ENCODE measurements around the gene ARMC10. TPM values are rescaled to one million over a fixed set of nuclear protein-coding genes. Genes with fewer than 3 reads are reported as not detected.
"Not testable (repeated sequence)": the region's sequence is repeated elsewhere in the genome, so short reads cannot be mapped to it uniquely, and the experiment has no call there.

The ARMC10 gene
- total and polyA plus RNA-seq, 2 donors = 24.6 to 35.3 TPM

- Histone ChIP-seq H3K4me1 (ENCODE audit: control insufficient read depth in 2 of 2, insufficient read depth in 2 of 2, low read length in 2 of 2) (no peaks in the 10 kb centered on the region), H3K4me3 (ENCODE audit: low read length in 2 of 2) (no peak overlapping the region), H3K27ac (ENCODE audit: low read depth in 1 of 2, low read length in 1 of 2) (no peak overlapping the region), H3K27me3 (ENCODE audit: control insufficient read depth in 2 of 2, insufficient read depth in 1 of 2, low read length in 1 of 2) (no peaks in the 10 kb centered on the region), H3K36me3 (ENCODE audit: control insufficient read depth in 2 of 2, insufficient read depth in 2 of 2, low read length in 1 of 2) (peaks cover 0 to 3% of the 10 kb centered on the region in 2 donors), H3K9me3 (ENCODE audit: control insufficient read depth in 2 of 2, insufficient read depth in 1 of 2, low read length in 1 of 2) (no peaks in the 10 kb centered on the region)
- no peak for DNase-seq (ENCODE audit: low read depth in 6 of 9, low spot score in 9 of 9)
- over 99% methylated on average over 2 of the region's 2 CpGs for WGBS
Observed at GRCh38 chr7:103140685-103141084, 65.7 kb downstream of the ARMC10 start.

- no peak for DNase-seq (ENCODE audit: low read depth in 6 of 9, low spot score in 9 of 9)
- H3K27me3 ChIP-seq (ENCODE audit: control insufficient read depth in 2 of 2, insufficient read depth in 1 of 2, low read length in 1 of 2) = no peaks in the 10 kb centered on the region
- no peak overlapping the region for H3K27ac ChIP-seq (ENCODE audit: low read depth in 1 of 2, low read length in 1 of 2)
- 93% methylated on average over 8 of the region's 8 CpGs for WGBS
- H3K9me3 ChIP-seq (ENCODE audit: control insufficient read depth in 2 of 2, insufficient read depth in 1 of 2, low read length in 1 of 2) = no peaks in the 10 kb centered on the region
- H3K4me1 ChIP-seq (ENCODE audit: control insufficient read depth in 2 of 2, insufficient read depth in 2 of 2, low read length in 2 of 2) = peaks cover 2 to 4% of the 10 kb centered on the region in 2 donors
- H3K36me3 ChIP-seq (ENCODE audit: control insufficient read depth in 2 of 2, insufficient read depth in 2 of 2, low read length in 1 of 2) = peaks cover 0 to 3% of the 10 kb centered on the region in 2 donors
- H3K4me3 ChIP-seq (ENCODE audit: low read length in 2 of 2) = no peak overlapping the region
Observed at GRCh38 chr7:103141753-103142404, 66.9 kb downstream of the ARMC10 start.

GRCh38 chr7:103142494-103142893 is 67.6 kb downstream of the ARMC10 start:
- no peaks in the 10 kb centered on the region for H3K27me3 ChIP-seq (ENCODE audit: control insufficient read depth in 2 of 2, insufficient read depth in 1 of 2, low read length in 1 of 2)
- H3K9me3 ChIP-seq (ENCODE audit: control insufficient read depth in 2 of 2, insufficient read depth in 1 of 2, low read length in 1 of 2) = no peaks in the 10 kb centered on the region
- H3K4me1 ChIP-seq (ENCODE audit: control insufficient read depth in 2 of 2, insufficient read depth in 2 of 2, low read length in 2 of 2) = peaks cover 2 to 4% of the 10 kb centered on the region in 2 donors
- no peak for DNase-seq (ENCODE audit: low read depth in 6 of 9, low spot score in 9 of 9)
- WGBS = 100% methylated on average over 1 of the region's 1 CpG
- no peak overlapping the region for H3K27ac ChIP-seq (ENCODE audit: low read depth in 1 of 2, low read length in 1 of 2)
- H3K36me3 ChIP-seq (ENCODE audit: control insufficient read depth in 2 of 2, insufficient read depth in 2 of 2, low read length in 1 of 2) = peaks cover 0 to 3% of the 10 kb centered on the region in 2 donors
- H3K4me3 ChIP-seq (ENCODE audit: low read length in 2 of 2) = no peak overlapping the region

- no peak overlapping the region for H3K27ac ChIP-seq (ENCODE audit: low read depth in 1 of 2, low read length in 1 of 2)
- no peak overlapping the region for H3K4me3 ChIP-seq (ENCODE audit: low read length in 2 of 2)
- H3K27me3 ChIP-seq (ENCODE audit: control insufficient read depth in 2 of 2, insufficient read depth in 1 of 2, low read length in 1 of 2) = no peaks in the 10 kb centered on the region
- H3K36me3 ChIP-seq (ENCODE audit: control insufficient read depth in 2 of 2, insufficient read depth in 2 of 2, low read length in 1 of 2) = peaks cover 0 to 3% of the 10 kb centered on the region in 2 donors
- H3K9me3 ChIP-seq (ENCODE audit: control insufficient read depth in 2 of 2, insufficient read depth in 1 of 2, low read length in 1 of 2) = no peaks in the 10 kb centered on the region
- WGBS = 100% methylated on average over 1 of the region's 1 CpG
- peaks cover 2 to 4% of the 10 kb centered on the region in 2 donors for H3K4me1 ChIP-seq (ENCODE audit: control insufficient read depth in 2 of 2, insufficient read depth in 2 of 2, low read length in 2 of 2)
- DNase-seq (ENCODE audit: low read depth in 6 of 9, low spot score in 9 of 9) = no peak
Observed at GRCh38 chr7:103143868-103144267, 68.9 kb downstream of the ARMC10 start.

- not testable (repeated sequence) for H3K36me3 ChIP-seq (ENCODE audit: control insufficient read depth in 2 of 2, insufficient read depth in 2 of 2, low read length in 1 of 2); H3K27ac ChIP-seq (ENCODE audit: low read depth in 1 of 2, low read length in 1 of 2); DNase-seq (ENCODE audit: low read depth in 6 of 9, low spot score in 9 of 9); H3K4me3 ChIP-seq (ENCODE audit: low read length in 2 of 2); H3K27me3 ChIP-seq (ENCODE audit: control insufficient read depth in 2 of 2, insufficient read depth in 1 of 2, low read length in 1 of 2); H3K9me3 ChIP-seq (ENCODE audit: control insufficient read depth in 2 of 2, insufficient read depth in 1 of 2, low read length in 1 of 2); H3K4me1 ChIP-seq (ENCODE audit: control insufficient read depth in 2 of 2, insufficient read depth in 2 of 2, low read length in 2 of 2)
- 100% methylated on average over 2 of the region's 2 CpGs for WGBS
Observed at GRCh38 chr7:103144754-103145153, 69.8 kb downstream of the ARMC10 start.

GRCh38 chr7:103148131-103148993 is 73.4 kb downstream of the ARMC10 start:
- WGBS = 6% methylated on average over 13 of the region's 13 CpGs
- peak in 5 of 9 donors; percentile 6 to 50 (median 21) for DNase-seq (ENCODE audit: low read depth in 6 of 9, low spot score in 9 of 9)
- Histone ChIP-seq H3K4me3 (ENCODE audit: low read length in 2 of 2) (peak overlapping the region; percentile 68 to 96), H3K27ac (ENCODE audit: low read depth in 1 of 2, low read length in 1 of 2) (peak overlapping the region; percentile 72 to 95), H3K9me3 (ENCODE audit: control insufficient read depth in 2 of 2, insufficient read depth in 1 of 2, low read length in 1 of 2) (peaks cover 0 to 4% of the 10 kb centered on the region in 2 donors), H3K27me3 (ENCODE audit: control insufficient read depth in 2 of 2, insufficient read depth in 1 of 2, low read length in 1 of 2) (no peaks in the 10 kb centered on the region), H3K4me1 (ENCODE audit: control insufficient read depth in 2 of 2, insufficient read depth in 2 of 2, low read length in 2 of 2) (peaks cover 6 to 8% of the 10 kb centered on the region in 2 donors), H3K36me3 (ENCODE audit: control insufficient read depth in 2 of 2, insufficient read depth in 2 of 2, low read length in 1 of 2) (no peaks in the 10 kb centered on the region)

Other genes starting within 250 kb of the ARMC10 start
- gene LRRC17, start 162.1 kb upstream of the ARMC10 start, total RNA-seq = 27.8 TPM
- gene LRRC17, start 162.1 kb upstream of the ARMC10 start, polyA plus RNA-seq = 2.6 TPM
- 3.8 TPM for gene FBXL13, start 344 bp upstream of the ARMC10 start, total RNA-seq
- 1.0 TPM for gene FBXL13, start 344 bp upstream of the ARMC10 start, polyA plus RNA-seq
- 8.3 TPM for gene NAPEPLD, start 74.0 kb downstream of the ARMC10 start, total RNA-seq
- gene NAPEPLD, start 74.0 kb downstream of the ARMC10 start, polyA plus RNA-seq = 7.4 TPM
- 67.7 TPM for gene PMPCB, start 222.3 kb downstream of the ARMC10 start, total RNA-seq
- gene PMPCB, start 222.3 kb downstream of the ARMC10 start, polyA plus RNA-seq = 70.7 TPM

Data from thymus (tissue), 11 donors.